GM18508 (cell line): ENCODE results near the gene ROPN1L.

Experiments
- ATAC-seq: cut with Tn5 transposase; IDR thresholded peaks from one replicate; pipeline ENCODE4 v1.9.1; 2021; ENCODE audit warnings: moderate number of reproducible peaks; ENCODE audit not compliant: insufficient read depth, unreplicated experiment

Gene ROPN1L

GRCh38 chr5:10427201-10427600 lies 14.5 kb upstream of the ROPN1L start:
- ATAC-seq: no peak

GRCh38 chr5:10427978-10428377 lies 13.7 kb upstream of the ROPN1L start:
- ATAC-seq: no peak

- no peak for ATAC-seq
Observed at GRCh38 chr5:10431415-10431814, 10.3 kb upstream of the ROPN1L start.

- no peak for ATAC-seq
Observed at GRCh38 chr5:10432059-10433008, 9.3 kb upstream of the ROPN1L start.

- no peak for ATAC-seq
Observed at GRCh38 chr5:10434392-10434791, 7.3 kb upstream of the ROPN1L start.

GRCh38 chr5:10438301-10438700 lies 3.4 kb upstream of the ROPN1L start:
- ATAC-seq: no peak

- no peak for ATAC-seq
Observed at GRCh38 chr5:10439692-10440091, 2.0 kb upstream of the ROPN1L start.

GRCh38 chr5:10440367-10440990 lies 1.2 kb upstream of the ROPN1L start:
- ATAC-seq: no peak

- peak; percentile 40 for ATAC-seq
Observed at GRCh38 chr5:10441992-10442435, 335 bp downstream of the ROPN1L start.

GRCh38 chr5:10442576-10442975 lies 897 bp downstream of the ROPN1L start:
- no peak for ATAC-seq

- ATAC-seq: no peak
Observed at GRCh38 chr5:10445352-10445751, 3.7 kb downstream of the ROPN1L start.

GRCh38 chr5:10446490-10446889 lies 4.8 kb downstream of the ROPN1L start:
- no peak for ATAC-seq

GRCh38 chr5:10447041-10447440 lies 5.4 kb downstream of the ROPN1L start:
- no peak for ATAC-seq

GRCh38 chr5:10448754-10449360 lies 7.2 kb downstream of the ROPN1L start:
- ATAC-seq: no peak

- ATAC-seq: no peak
Observed at GRCh38 chr5:10451137-10451824, 9.6 kb downstream of the ROPN1L start.

GRCh38 chr5:10452768-10453331 lies 11.2 kb downstream of the ROPN1L start:
- peak; percentile 74 for ATAC-seq

GRCh38 chr5:10453545-10453944 lies 11.9 kb downstream of the ROPN1L start:
- no peak for ATAC-seq

GRCh38 chr5:10454591-10455276 lies 13.1 kb downstream of the ROPN1L start:
- no peak for ATAC-seq

- ATAC-seq: no peak
Observed at GRCh38 chr5:10455277-10455670, 13.6 kb downstream of the ROPN1L start.
